ENCODE measurements around the gene CLDN6. TPM values are rescaled to one million over a fixed set of nuclear protein-coding genes. Genes with fewer than 3 reads are reported as not detected.

CLDN6 gene
- total RNA-seq, 1 donor from 2014 or later: 0.32 TPM

DNA sequence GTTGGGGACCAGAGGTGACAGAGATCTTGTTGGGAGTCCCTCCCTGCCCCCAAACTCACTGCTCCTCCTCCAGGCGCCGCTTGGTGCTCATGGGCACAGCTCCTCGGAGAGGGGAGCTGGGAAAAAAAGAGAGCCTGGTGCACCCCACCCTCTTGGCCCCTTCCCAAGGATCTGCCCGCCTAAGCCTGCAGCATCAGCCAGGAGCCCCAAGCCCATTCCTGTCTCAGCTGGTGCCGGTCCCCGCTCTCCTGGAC, 5.4 kb upstream of the CLDN6 start:
- H3K36me3 Mint-ChIP-seq (ENCODE audit: unreplicated experiment): peaks cover 2% of the 10 kb centered on the region
- peak overlapping the region; percentile 86 for H3K4me3 Mint-ChIP-seq (ENCODE audit: unreplicated experiment)
- H3K4me1 Mint-ChIP-seq (ENCODE audit: unreplicated experiment): peaks cover 35% of the 10 kb centered on the region
- peaks cover 2% of the 10 kb centered on the region for H3K27me3 Mint-ChIP-seq (ENCODE audit: unreplicated experiment)
- H3K27ac Mint-ChIP-seq (ENCODE audit: unreplicated experiment): peak overlapping the region; percentile 96
- TF ChIP-seq, protein P1, sequence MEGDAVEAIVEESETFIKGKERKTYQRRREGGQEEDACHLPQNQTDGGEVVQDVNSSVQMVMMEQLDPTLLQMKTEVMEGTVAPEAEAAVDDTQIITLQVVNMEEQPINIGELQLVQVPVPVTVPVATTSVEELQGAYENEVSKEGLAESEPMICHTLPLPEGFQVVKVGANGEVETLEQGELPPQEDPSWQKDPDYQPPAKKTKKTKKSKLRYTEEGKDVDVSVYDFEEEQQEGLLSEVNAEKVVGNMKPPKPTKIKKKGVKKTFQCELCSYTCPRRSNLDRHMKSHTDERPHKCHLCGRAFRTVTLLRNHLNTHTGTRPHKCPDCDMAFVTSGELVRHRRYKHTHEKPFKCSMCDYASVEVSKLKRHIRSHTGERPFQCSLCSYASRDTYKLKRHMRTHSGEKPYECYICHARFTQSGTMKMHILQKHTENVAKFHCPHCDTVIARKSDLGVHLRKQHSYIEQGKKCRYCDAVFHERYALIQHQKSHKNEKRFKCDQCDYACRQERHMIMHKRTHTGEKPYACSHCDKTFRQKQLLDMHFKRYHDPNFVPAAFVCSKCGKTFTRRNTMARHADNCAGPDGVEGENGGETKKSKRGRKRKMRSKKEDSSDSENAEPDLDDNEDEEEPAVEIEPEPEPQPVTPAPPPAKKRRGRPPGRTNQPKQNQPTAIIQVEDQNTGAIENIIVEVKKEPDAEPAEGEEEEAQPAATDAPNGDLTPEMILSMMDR (IDR thresholded peaks at IDR 0.05): no peak
- peak; percentile 90 for DNase-seq (ENCODE audit: extremely low spot score, unreplicated experiment)
- H3K9me3 Mint-ChIP-seq (ENCODE audit: unreplicated experiment): no peaks in the 10 kb centered on the region

GRCh38 chr16:3022684-3023414, 4.9 kb upstream of the CLDN6 start:
- Mint-ChIP-seq H3K27me3 (ENCODE audit: unreplicated experiment) (peaks cover 2% of the 10 kb centered on the region), H3K9me3 (ENCODE audit: unreplicated experiment) (no peaks in the 10 kb centered on the region), H3K4me3 (ENCODE audit: unreplicated experiment) (peak overlapping the region; percentile 86), H3K27ac (ENCODE audit: unreplicated experiment) (peak overlapping the region; percentile 96), H3K4me1 (ENCODE audit: unreplicated experiment) (peaks cover 40% of the 10 kb centered on the region), H3K36me3 (ENCODE audit: unreplicated experiment) (peaks cover 2% of the 10 kb centered on the region)
- TF ChIP-seq, protein P1 (IDR thresholded peaks at IDR 0.05): no peak
- no peak for DNase-seq (ENCODE audit: extremely low spot score, unreplicated experiment)

GRCh38 chr16:3022208-3022683, 4.3 kb upstream of the CLDN6 start:
- H3K4me1 Mint-ChIP-seq (ENCODE audit: unreplicated experiment): peaks cover 40% of the 10 kb centered on the region
- H3K36me3 Mint-ChIP-seq (ENCODE audit: unreplicated experiment): peaks cover 2% of the 10 kb centered on the region
- H3K9me3 Mint-ChIP-seq (ENCODE audit: unreplicated experiment): no peaks in the 10 kb centered on the region
- TF ChIP-seq, protein P1 (IDR thresholded peaks at IDR 0.05): no peak
- peaks cover 2% of the 10 kb centered on the region for H3K27me3 Mint-ChIP-seq (ENCODE audit: unreplicated experiment)
- peak overlapping the region; percentile 96 for H3K27ac Mint-ChIP-seq (ENCODE audit: unreplicated experiment)
- DNase-seq (ENCODE audit: extremely low spot score, unreplicated experiment): peak; percentile 96
- H3K4me3 Mint-ChIP-seq (ENCODE audit: unreplicated experiment): peak overlapping the region; percentile 86

- no peaks in the 10 kb centered on the region for H3K9me3 Mint-ChIP-seq (ENCODE audit: unreplicated experiment)
- peak; percentile 93 for DNase-seq (ENCODE audit: extremely low spot score, unreplicated experiment)
- peaks cover 40% of the 10 kb centered on the region for H3K4me1 Mint-ChIP-seq (ENCODE audit: unreplicated experiment)
- TF ChIP-seq, protein P1 (IDR thresholded peaks at IDR 0.05): peak; percentile 46
- H3K27ac Mint-ChIP-seq (ENCODE audit: unreplicated experiment): peak overlapping the region; percentile 96
- H3K4me3 Mint-ChIP-seq (ENCODE audit: unreplicated experiment): peak overlapping the region; percentile 86
- peaks cover 2% of the 10 kb centered on the region for H3K27me3 Mint-ChIP-seq (ENCODE audit: unreplicated experiment)
- H3K36me3 Mint-ChIP-seq (ENCODE audit: unreplicated experiment): peaks cover 2% of the 10 kb centered on the region
Measured at GRCh38 chr16:3021449-3022207, 3.6 kb upstream of the CLDN6 start.

Data from osteocyte (in vitro differentiated cells).